Caki2 (cell line): ENCODE results near the gene ARID3B. TPM values are rescaled to one million over a fixed set of nuclear protein-coding genes. Genes with fewer than 3 reads are reported as not detected.

Experiments
- DNase-seq: peaks from one replicate; pipeline ENCODE4 v3.0.0-alpha.2; 2015; ENCODE audit warnings: low read depth
- in situ Hi-C: cut with HindIII; loops from 2 replicates; pipeline ENCODE4 v1.10.0; 2016; ENCODE audit warnings: low sequenced_read_pairs, low pct_unique_long_range_greater_than_20kb, mixed read lengths
- total RNA-seq: library from RNA; depleted of rRNA; stranded (reverse); fragments of >200 nt; shearing (Covaris generic); gene quantifications from 2 replicates; pipeline ENCODE4 v1.2.3, GENCODE V29; 2014; ENCODE audit warnings: low replicate concordance

Gene ARID3B
- total RNA-seq, 1 experiment from 2014 or later: 0.68 TPM

DNA sequence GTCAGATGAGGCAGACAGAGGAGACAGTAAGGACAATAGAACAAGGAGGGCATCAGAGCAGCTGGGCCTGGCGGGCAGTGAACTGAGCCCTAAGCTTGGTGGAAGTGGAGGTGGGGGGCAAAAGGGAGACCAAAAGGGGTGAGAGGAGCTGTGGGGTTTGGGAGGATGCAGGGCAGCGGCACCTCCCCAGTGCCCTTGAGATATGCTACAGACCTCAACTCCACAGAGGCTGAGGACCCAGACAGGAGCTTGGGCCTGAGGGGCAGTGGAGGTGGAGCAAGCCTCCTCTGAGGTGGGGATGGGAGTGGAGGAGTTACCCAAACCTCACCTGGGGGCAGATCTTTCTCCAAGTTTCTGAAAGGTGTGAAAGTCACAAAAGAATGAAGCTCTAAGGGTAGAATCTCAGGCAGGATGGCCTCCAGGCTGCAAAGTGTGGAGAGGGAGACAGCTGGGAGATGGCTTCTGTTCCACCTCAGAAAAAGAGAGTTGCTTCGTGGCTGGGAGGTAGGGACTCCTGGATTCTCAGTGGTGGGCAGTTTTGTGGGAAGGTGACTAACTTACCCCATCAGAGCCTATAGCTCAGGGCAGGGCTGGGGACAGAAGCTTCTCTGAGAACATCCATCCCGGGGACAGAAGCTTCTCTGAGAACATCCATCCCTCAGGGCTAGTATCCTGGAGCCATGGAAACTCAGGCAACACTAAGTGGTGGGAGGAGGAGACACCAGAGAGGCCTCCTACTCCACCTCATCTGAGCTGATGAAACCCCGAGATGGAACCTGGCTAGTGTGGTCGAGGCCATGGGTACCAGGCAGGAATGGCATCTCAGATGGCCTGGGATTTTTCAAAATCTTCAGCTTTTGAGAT lies 72.3 kb downstream of the ARID3B start:
- in situ Hi-C loops: no loop called here
- DNase-seq: no peak

DNA sequence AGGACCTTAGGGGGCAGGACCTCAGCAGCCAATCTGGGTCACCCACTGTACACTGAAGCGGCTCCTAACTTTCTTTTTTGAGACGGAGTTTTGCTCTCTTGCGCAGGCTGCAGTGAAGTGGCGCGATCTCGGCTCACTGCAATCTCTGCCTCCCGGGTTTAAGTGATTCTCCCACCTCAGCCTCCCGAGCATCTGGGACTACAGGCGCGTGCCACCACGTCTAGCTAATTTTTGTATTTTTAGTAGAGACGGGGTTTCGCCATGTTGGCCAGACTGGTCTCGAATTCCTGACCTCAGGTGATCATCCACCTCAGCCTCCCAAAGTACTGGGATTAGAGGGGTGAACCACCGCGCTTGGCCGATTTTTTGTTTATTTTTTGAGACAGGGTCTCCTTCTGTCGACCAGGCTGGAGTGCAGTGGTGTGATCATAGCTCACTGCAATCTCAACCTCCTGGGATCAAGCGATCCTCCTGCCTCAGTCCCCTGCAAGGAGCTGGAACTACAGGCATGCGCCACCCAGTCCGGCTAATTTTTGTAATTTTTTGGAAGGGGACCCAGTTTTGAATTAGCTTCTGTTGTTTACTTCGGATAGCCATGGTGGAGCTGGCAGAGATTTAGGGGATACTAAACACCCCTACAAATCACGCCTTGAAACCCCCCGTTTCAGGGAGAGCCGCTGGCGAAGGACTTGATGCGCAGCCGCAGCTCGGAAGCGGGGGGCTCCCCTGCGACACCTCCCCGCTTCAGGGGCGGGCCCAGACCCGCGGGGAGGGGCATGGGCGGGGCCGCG lies 73.1 kb downstream of the ARID3B start:
- DNase-seq: no peak
- in situ Hi-C loops: no loop called here

DNA sequence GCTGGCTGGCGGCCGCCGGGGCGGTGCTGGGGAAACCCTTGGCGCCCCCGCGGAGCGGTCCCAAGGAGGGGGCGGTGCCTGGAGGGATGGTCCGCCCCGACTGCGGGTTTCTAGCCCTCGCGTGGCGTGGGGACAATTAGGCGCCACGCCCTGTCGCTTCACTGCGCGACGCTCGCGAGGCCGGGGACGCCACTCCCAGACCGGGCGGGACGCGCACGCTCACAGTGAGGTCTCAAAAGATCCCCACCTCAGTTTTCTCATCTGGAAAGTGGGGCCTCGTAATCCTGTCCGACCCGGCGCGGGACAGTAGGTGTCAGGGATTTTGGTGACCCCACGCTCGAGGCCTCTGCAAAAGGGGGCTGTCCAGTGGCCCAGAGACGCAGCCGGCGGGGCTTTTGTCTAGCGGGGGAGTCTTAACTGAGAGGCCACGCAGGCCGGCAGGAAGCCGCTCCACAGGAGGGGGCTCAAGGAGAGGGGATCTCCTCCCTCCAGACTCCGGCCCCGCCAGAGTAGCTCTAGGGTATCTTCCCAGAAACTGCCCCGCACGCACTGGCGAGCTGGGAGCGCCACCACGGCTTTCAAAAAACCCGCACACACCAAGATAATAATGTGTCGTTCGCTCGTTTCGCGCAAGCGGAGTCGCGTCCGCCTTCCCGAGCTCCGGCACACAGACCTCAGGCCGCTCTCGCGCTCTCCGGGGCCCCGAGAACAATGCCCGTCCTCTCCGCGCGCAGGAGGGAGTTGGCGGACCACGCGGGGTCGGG lies 73.9 kb downstream of the ARID3B start:
- DNase-seq: peak; percentile 79
- in situ Hi-C loops: no loop called here

DNA sequence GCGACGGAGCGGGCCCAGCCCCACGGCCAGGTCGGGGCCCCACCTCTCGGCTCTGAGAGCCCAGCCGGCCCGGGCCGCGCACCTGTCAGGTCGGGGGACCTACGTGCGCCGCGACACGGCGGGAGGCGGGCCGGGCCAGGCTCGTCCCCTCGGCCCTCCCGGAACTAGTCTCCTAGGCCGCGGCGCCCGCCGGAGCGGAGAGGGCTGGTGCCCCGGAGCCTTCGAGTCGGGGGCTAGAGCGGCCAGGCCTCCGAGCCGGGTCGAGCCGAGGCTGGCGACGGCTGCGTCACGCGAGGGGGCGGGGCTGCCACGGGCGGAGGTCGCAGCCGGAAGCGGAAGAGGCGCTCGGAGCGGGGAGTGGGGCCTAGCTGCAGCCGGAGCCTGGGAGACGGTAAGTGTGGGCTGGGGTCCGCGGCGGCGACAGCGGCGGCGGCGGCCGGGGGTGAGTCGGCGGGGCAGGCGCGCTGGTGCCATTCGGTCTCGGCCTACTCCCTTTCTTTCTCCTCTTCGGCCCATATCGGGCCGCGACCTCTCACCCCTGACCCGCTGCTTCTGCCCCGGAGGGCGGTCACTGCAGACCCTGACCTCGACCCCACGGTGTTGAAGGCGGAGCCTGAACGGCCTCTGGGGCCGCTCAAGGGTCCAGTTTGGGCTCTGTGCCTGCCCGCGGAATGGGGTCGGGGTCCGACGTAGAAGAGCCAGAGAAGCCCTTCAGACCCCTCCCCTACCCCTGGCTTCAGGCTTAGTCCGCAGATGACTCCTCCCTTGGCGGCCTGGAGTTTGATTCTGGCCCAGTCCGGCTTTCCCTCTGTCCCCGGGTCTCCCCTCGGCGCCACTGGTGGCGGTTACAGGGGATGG lies 74.7 kb downstream of the ARID3B start, which contains the start of gene CLK3:
TSS of gene CLK3 (plus strand) at position 329 of the 858 bp plus-strand sequence. CDS start 3,361 bp downstream, outside the sequence.
- in situ Hi-C loops: no loop called here
- peak; percentile 96 for DNase-seq

DNA sequence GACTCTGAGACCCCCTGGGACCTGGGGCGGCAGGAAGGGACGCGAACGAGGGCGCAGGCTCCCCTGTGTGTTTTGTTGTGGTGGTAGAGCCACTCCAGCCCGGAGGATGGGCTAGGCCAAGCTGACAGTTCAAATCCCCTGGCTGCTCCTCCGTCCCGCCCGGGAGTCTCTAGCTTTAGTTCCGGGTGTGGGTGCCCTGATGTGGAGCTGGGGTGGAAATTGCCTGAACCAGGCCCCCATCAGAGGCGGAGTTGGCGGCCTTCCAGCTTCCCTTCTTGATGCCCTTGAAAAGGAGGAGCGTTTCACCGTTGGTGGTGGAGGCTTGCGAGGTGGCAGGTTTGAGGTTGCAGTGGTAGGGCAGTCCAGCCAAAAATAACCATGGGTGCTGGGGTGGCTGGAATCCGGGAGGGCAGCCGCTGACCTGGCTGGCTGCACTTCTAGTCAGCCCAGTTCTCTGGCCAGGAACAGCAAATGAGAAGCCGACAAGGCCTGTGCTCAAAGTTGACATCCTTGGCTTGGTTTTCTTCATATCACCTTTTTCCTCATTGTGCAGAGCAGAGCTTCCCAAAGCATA lies 75.4 kb downstream of the ARID3B start:
- peak; percentile 49 for DNase-seq
- in situ Hi-C loops: no loop called here

DNA sequence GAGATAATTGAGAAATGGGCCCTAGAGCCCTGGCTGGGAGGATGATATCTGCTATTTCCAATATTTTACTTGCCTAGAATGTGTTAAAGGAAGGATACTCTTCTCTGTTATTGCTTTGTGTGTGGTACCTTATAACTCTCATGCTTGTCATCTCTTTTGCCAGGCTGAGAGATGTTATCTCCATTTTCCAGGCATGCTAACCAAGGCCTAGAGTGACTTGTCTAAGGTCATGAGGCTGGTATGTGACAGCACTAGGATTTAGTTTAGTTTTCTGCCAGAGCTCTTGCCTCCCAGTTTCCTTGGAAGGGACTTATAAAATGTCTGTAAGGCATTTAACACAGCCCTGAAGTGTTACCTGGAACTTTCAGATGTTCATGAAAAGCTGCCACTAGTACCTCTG lies 76.0 kb downstream of the ARID3B start:
- no peak for DNase-seq
- in situ Hi-C loops: no loop called here

DNA sequence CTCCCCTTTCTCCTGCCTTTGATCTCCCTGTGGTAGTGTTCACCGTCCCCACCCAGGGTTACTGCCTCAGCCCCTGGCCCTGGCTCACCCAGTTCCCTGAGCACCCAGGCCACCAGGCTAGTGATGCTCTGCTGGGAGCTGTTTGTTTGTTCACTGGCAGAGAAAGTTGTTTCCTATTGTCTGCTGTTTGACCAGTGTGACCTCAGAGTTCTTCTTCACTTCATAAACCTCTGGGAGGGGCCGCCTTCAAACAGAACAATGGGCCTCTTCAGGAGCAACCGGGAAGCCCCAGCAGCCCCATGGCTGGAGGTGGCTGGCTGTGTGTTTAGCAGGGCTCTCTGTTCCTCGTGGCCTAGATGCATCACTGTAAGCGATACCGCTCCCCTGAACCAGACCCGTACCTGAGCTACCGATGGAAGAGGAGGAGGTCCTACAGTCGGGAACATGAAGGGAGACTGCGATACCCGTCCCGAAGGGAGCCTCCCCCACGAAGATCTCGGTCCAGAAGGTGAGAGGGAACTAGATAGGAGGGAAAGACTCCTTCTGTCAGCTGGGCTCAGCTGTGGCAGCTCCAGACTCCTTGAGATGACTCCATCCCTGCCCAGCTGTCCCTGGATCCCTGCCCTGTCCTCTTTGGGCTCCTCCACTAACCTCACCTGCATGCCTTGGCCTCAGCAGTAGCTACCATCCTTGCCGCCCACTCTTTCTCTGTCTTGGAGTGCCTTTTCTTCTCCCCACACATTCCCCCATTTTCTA lies 78.0 kb downstream of the ARID3B start:
- DNase-seq: no peak
- in situ Hi-C loops: no loop called here

DNA sequence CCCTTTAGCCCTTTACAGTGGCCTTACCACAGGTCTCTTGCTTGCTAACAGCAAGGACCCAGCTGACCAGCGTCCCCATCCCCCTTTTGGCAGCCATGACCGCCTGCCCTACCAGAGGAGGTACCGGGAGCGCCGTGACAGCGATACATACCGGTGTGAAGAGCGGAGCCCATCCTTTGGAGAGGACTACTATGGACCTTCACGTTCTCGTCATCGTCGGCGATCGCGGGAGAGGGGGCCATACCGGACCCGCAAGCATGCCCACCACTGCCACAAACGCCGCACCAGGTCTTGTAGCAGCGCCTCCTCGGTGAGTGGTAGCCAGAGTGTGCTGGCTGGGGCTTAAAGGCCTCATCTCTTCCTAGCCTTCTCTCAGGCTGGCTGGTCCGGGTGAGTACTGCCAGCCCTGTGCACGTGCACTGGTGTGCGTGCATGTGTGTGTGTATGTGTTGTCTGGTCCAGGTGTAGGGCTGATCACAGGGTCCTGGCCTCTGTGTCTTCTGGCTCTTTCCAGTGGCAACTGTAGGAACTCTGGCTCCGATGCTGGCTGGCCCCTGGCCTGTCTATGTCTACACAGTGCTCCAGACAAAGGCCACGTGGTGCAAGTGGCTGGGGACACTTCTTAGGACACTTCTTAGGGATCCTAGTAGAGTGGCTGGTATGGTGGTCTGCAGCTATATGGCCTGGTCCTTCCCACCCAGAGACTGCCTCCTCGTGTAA lies 79.1 kb downstream of the ARID3B start:
- in situ Hi-C loops: no loop called here
- no peak for DNase-seq

DNA sequence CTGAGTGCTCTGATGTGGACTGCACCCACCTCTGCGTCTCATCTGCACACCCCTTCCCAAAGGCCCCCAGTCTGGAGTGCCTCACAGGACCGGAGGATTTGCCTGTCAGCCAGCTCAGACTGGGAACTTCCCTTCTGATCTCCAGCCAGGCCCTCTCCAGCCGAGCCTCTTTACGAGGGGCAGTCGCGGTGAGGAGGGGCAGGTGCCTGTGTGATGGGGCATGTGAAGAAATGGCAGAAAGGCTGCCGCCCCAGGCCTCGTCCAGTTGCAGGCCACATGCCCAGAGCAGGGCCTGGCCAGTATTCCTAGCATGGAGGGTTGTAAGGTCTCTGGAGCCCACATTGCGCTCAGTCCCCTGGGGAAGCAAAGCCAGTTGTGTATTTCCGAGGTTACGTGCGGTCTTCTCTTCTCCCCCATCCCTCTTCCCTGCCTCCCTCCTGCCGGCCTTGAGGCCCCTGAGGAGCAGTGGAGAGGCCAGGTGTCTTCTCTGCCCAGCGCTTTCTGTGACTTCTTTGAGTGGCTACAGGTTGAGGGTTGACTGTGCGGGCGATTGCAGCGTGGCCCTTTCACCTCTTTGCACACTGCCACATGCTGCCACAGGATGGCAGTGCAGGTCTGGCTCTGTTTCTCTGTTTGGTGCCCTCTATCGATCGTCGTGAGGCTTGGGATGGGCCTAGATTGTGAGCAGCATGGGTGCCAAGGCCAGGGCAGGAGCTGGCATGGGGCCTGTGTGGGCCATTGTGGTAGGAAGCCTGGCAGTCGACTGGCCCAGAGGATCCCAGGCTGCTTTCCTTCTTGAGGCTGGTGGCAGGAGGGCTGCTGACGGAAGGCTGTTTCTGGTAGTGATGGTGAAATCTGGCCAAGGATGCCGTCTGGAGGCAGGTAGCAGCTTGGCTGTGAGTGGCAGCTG lies 79.9 kb downstream of the ARID3B start:
- DNase-seq: peak; percentile 60
- in situ Hi-C loops: no loop called here

DNA sequence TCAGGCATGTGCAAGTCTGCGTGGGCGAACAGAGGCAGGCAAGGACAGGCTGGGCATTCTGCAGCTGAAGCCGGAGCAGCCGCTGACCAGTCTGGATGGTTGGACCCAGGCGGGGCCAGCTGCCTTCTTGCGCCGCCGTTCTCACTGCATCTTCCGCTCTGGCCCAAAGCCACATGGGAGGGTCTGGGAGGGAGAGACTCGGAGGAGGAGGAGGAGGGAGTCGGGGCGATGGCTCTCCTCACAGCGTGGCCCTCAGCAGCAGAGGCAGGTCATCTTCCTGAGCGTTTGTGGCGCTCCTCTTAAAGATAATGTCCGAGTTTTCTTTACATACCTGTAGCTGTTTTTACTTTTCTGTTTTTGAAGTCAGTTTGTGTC lies 80.5 kb downstream of the ARID3B start:
- in situ Hi-C loops: no loop called here
- no peak for DNase-seq

DNA sequence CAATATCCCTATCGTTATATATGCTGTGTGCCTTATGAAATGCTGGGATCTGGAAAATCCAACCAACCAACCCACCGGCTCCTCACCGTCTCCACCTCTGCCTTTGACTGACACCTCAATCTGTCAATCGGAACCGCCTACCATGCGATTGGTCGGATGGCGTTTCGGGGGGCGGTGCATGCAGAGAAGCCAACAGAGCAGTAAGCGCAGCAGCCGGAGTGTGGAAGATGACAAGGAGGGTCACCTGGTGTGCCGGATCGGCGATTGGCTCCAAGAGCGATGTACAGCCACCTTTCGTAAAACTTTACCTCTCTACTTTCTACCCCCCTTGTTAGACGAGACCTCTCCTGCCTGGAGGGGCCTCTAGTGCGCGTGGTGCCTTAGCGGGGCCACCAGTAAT lies 80.9 kb downstream of the ARID3B start:
- in situ Hi-C loops: no loop called here
- no peak for DNase-seq

DNA sequence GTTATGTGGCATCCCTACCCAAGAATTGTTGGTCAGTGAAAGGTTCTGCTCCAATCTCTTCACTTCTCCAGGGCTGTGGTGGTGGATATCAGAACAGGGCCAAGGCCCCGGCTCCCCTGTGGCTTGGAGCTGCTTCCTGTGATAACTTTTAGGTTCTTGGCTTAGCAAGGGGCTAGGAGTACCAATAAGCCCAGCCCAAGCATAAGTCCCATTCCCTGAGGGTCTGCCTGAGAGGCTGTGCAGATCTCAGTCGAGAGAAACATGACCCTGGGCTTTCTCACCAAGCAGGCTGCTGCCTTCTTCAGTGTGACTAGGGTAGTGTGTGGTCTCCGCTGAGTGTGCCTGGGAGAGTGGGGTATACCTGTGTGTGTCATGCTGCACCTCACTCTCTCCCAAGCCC lies 81.7 kb downstream of the ARID3B start:
- no peak for DNase-seq
- in situ Hi-C loops: no loop called here

DNA sequence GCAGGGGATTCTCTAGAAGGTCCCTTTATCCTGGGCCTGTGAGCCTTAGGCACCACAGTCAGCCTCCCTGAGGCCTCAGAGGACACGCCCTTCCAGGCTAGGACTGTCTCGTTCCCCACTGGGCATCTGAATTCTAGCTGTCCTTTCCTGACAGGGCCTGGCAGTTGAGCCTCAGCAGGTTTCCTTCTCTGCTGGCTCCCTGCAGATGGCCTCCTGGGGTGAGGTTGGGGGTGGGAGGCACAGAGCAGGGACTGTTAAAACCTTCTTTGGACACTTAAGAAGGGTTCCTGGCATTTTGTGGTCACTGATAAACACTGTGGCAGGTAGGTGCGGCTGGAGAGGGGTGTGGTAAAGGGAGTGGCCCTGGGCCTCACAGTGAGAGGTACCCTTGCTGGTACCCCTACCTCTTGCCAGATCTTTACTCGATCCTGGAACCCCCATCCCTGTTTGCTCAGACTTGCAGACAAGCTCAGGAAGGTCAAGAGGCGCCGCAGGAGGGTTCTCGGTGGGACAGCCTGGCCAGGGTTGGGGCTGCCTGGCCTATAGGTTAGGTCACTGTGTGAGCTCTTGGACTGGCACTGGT lies 83.1 kb downstream of the ARID3B start:
- DNase-seq: no peak
- in situ Hi-C loops: no loop called here

DNA sequence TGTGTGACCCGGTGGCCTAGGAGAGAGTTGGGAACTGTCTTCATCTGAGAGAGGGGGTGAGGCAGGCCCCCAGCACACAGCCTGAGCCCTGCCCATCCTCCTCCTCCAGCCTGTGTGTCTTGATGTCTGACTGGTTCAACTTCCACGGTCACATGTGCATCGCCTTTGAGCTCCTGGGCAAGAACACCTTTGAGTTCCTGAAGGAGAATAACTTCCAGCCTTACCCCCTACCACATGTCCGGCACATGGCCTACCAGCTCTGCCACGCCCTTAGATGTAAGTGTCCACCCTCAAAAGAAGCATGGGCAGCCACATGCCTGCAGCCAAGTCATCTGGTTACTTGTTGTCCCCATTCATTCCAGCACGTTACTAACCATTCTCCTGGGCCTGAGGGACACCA lies 84.7 kb downstream of the ARID3B start:
- no peak for DNase-seq
- in situ Hi-C loops: loop anchor here (25.0 kb wide), 1 partner anchor 337 kb away; the partner anchor contains the start of gene RPP25

DNA sequence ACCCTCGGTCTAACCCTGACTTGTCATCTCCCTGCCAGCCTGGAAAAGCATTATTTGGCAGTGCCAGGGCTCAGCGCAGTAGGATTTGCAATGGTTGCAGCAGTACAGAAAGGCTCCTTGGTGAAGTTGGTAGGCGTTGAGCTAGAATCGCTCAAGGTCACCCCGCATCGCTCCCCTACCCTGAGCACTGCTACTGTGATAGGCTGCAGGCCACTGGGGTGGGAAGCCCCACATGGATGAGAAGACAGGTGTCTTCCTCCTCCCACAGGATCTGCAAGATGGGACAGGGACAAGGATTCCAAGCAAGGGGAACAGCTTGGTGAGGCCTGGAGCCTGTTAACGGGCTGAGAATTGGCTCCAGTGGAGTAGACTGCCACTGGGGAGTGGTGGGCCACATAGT lies 85.3 kb downstream of the ARID3B start:
- in situ Hi-C loops: loop anchor here (25.0 kb wide), 1 partner anchor 336 kb away; the partner anchor contains the start of gene RPP25
- no peak for DNase-seq
